Midbrain (tissue), 1 donor: ENCODE results near the gene SPRR2B.
"Not testable (repeated sequence)": the region's sequence is repeated elsewhere in the genome, so short reads cannot be mapped to it uniquely, and the experiment has no call there.

Experiments used
- DNase-seq: peaks from one replicate; lab custom pipeline; 2025; lab: John Stamatoyannopoulos, UW

The SPRR2B gene

GRCh38 chr1:153032677-153033308 is 38.6 kb downstream of the SPRR2B start:
- peak; percentile 3 for DNase-seq

DNA sequence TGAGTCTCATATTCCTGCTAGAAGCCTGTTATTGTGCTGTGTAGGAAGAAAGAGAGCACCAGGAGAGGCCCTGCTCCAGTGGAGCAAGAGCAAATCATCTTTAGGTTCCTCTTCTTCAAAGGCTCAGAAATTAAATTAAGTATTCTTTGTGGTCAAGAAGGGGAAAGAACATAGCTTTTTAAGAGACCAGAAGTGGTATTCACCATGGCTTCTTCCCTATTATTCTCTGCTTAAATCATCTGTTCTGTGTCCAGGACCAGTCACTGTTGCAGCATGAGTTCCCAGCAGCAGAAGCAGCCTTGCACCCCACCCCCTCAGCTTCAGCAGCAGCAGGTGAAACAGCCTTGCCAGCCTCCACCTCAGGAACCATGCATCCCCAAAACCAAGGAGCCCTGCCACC is 39.3 kb downstream of the SPRR2B start:
- no peak for DNase-seq

- DNase-seq: no peak
These were observed 40.5 kb downstream of the SPRR2B start, which contains the start of gene SPRR1B for GRCh38 chr1:153030895-153031294. Gene SPRR1B, plus strand, starts transcription at chr1:153031203. Its CDS starts 1,143 bp downstream, at chr1:153032346.

GRCh38 chr1:153028766-153029165 is 42.6 kb downstream of the SPRR2B start:
- no peak for DNase-seq

GRCh38 chr1:153025797-153026196 is 45.6 kb downstream of the SPRR2B start:
- no peak for DNase-seq

DNA sequence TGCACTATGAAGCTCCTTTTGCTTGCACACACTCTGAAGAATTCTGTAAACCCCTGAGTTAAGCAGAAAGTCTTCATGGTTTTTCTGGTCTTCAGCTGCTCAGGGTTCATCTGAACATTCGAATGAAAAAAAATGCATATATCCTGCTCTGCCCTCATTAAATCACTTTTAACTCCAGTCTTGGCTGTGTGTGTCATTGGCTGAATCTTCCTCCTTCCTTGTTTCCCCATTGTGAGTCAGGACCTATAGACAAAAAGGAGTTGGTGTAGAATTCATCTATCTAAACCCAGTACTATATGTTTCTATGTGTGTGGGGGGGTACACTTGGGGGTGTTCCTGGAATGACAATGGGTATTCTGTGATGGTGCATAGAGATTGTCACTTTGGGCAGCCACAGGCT is 47.0 kb downstream of the SPRR2B start:
- DNase-seq: no peak

DNA sequence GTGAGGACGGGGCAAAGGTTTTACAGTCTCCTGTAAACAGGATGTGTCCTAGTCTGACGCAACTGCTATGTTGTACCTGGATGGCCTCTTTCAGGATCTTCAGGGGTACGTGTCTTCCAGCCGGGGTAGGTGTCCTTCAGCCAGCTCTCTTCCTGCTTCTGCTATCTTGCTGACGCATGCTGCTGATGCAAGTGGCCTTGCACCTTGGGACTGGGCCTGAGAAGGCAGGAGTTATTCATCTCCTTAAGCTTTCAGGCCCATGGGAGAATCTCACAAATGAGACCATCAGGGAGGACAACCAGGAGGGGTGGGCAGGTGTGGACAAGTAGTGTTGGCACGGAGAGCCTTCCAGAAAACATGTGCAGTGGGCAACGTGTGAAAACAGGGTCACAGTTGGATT is 48.3 kb downstream of the SPRR2B start:
- DNase-seq: no peak

- DNase-seq: not testable (repeated sequence)
These were observed 49.1 kb downstream of the SPRR2B start for GRCh38 chr1:153022340-153022739.

DNA sequence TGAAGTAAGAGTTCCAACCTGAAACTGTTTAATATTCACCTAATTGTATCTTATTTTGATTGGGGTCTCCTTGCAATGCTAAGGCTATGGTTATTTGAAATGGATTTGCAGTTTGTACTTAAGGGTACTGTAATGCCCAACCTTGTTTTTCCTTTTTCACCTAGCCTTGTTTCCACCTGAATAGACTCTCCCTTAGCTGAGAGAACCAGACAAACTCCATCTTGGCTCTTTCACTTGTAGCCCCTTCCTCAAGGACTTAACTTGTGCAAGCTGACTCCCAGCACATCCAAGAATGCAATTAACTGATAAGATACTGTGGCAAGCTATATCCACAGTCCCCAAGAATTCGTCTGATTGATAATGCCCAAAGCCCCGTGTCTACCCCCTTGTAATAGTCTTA is 49.6 kb downstream of the SPRR2B start:
- DNase-seq: not testable (repeated sequence)
